ENCODE measurements around the gene MAP2K3.
"Not testable (repeated sequence)": the region's sequence is repeated elsewhere in the genome, so short reads cannot be mapped to it uniquely, and the experiment has no call there.

GRCh38 chr17:21316212-21316886, 31.8 kb downstream of the MAP2K3 start:
- TF ChIP-seq CTCF (IDR thresholded peaks at IDR 0.05): peak in 1 of 4 donors; percentile 5
- TF ChIP-seq POLR2A (IDR thresholded peaks at IDR 0.05): not testable (repeated sequence)

All from right lobe of liver (tissue), 4 donors.